Astrocyte of the hippocampus (primary cell): ENCODE data around the gene CTDSP2.
"Not testable (repeated sequence)": the region's sequence is repeated elsewhere in the genome, so short reads cannot be mapped to it uniquely, and the experiment has no call there.

Source experiments
- DNase-seq: peaks from one replicate; pipeline ENCODE4 v3.0.0; 2011; ENCODE audit warnings: low read depth, low spot score

CTDSP2 gene

GRCh38 chr12:57852620-57853500 is 6.3 kb upstream of the CTDSP2 start:
- DNase-seq: no peak

DNA sequence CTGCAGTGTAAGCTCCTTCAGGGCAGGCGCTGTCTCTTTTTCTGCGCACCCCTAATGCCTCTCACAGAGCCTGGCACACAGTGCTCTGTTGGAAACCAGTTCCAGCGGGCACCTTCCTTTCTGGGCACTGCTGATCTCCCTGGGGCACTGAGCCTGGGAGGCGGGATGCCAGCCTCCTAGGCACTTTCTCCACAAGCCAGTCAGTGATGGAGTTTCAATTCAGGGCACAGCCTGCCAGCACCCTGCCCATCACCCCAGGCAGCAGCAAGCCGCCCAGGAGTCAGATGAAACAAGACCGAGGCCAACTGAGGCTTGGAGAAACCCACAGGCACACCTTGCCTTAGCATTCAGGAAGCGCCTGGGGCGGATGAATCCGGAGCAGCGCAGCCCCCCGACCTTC is 5.7 kb upstream of the CTDSP2 start:
- no peak for DNase-seq

- no peak for DNase-seq
Observed at GRCh38 chr12:57851552-57851951, 5.0 kb upstream of the CTDSP2 start.

DNA sequence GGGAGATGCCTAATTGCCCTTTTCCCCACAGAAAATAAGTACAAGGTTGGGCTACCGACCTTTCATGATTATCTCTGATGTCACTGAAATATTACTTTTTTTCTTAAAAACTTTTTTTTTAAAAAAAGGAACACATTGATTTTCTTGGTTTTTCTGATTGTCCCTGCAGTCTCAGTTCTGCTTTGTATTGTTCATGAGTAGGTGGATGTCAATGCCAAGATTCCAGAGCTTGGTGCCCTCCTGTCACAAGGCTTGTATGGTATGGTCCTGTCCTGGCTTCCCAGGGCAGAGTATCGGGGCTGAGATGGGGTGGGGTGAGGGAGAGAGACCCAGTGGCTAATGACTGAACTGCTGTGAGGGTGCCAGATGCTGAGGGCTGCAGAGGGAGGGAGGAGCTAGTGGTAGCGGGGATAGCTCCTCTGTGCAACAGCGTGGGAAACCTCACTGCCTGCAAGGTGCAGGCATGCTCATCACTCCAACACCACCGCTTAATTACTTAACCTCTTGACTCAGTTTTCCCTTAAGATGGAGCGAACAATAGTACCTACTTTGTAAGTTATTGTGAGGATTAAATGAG is 4.4 kb upstream of the CTDSP2 start:
- DNase-seq: no peak

- not testable (repeated sequence) for DNase-seq
Observed at GRCh38 chr12:57849447-57849846, 2.9 kb upstream of the CTDSP2 start.

- no peak for DNase-seq
Observed at GRCh38 chr12:57849035-57849434, 2.5 kb upstream of the CTDSP2 start.

DNA sequence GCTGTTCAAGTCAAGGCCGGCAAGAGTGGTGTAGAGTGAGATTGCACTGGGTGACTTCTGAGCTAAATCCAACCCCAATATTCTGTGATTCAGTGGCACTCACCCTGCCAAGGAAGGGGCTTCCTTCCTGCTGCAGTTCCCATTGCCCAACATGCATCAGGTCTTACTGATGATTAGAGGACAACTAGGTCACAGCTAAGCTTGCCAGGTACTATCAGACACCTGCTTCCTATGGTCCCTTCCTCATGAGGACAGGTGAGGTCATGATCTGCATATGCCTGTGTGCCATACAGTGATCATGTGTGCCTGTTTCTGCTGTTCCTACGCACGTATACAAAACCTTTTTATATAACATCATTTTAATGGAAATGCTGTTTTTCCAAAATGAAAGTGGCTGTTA is 1.7 kb upstream of the CTDSP2 start:
- no peak for DNase-seq

GRCh38 chr12:57846285-57846576 is 298 bp downstream of the CTDSP2 start:
- no peak for DNase-seq

- peak; percentile 65 for DNase-seq
Observed at GRCh38 chr12:57845478-57846284, 848 bp downstream of the CTDSP2 start.

GRCh38 chr12:57844709-57845477 is 1.6 kb downstream of the CTDSP2 start:
- DNase-seq: peak; percentile 67

GRCh38 chr12:57842342-57843294 is 3.9 kb downstream of the CTDSP2 start:
- DNase-seq: no peak

- DNase-seq: no peak
Observed at GRCh38 chr12:57841445-57841844, 5.1 kb downstream of the CTDSP2 start.

- peak; percentile 69 for DNase-seq
Observed at GRCh38 chr12:57840726-57841125, 5.8 kb downstream of the CTDSP2 start.

- no peak for DNase-seq
Observed at GRCh38 chr12:57839996-57840395, 6.5 kb downstream of the CTDSP2 start.

- DNase-seq: no peak
Observed at GRCh38 chr12:57838594-57839302, 7.8 kb downstream of the CTDSP2 start.

DNA sequence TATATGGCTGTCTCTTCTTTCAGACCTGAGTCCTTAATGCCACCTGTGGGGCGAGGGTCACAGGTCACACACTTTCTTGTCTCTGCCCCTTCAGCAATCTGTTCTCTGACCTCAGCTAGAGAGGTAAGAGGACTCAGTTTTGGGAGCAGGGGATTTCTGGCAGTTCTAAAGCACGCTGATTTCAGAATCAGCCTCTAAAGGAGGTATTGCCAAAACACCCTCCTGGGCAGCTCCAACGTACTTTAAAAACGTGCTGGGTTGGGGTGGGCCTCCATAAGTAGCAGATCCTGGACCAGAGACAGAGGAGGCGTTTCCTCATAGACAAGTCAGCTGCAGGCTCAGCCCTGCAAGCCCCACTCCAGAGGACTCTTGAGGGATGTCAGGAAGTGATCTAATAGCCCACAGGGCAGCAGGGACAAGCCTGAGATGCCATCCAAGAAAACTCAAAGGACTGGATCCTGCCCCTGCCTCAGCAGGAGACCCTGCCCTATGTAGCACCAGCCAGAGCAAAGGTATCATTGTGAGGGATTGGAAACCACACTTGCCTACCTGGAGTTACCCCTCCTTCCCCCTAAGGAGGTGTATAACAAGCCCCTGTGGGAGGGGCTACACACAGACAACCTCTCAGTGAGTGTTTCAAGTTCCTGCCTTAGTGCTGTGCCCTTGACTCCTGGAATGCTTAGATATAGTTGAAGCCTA is 8.5 kb downstream of the CTDSP2 start:
- peak; percentile 62 for DNase-seq

- peak; percentile 85 for DNase-seq
Observed at GRCh38 chr12:57836442-57837375, 9.8 kb downstream of the CTDSP2 start.
